Activated CD4-positive, alpha-beta memory T cell treated with anti-CD3 and anti-CD28 coated beads for 36 hours (primary cell): ENCODE measurements around the gene SPTB. TPM values are rescaled to one million over a fixed set of nuclear protein-coding genes. Genes with fewer than 3 reads are reported as not detected.

Experiments
- CTCF ChIA-PET: fragments of 350-600 bp; sonication (Branson Sonifier 250); formaldehyde crosslinking; loops from one replicate; lab custom pipeline; 2021; ENCODE audit warnings: antibody characterized with exemption, inconsistent platforms; lab: Charles Lee
- POLR2A ChIA-PET: fragments of 350-600 bp; sonication (Branson Sonifier 250); formaldehyde crosslinking; loops from one replicate; lab custom pipeline; 2021; ENCODE audit warnings: antibody characterized with exemption; lab: Charles Lee
- DNase-seq: peaks from one replicate; pipeline ENCODE4 v3.0.0-alpha.2; 2020
- H3K27ac Mint-ChIP-seq: one replicate; pipeline ENCODE4 v1.8.0; 2021; ENCODE audit warnings: mixed read lengths
- H3K27me3 Mint-ChIP-seq: one replicate; pipeline ENCODE4 v1.8.0; 2021; ENCODE audit warnings: mixed read lengths
- H3K36me3 Mint-ChIP-seq: one replicate; pipeline ENCODE4 v1.8.0; 2021; ENCODE audit warnings: mixed read lengths
- H3K4me1 Mint-ChIP-seq: one replicate; pipeline ENCODE4 v1.8.0; 2021; ENCODE audit warnings: low read depth, mixed read lengths
- H3K4me3 Mint-ChIP-seq: one replicate; pipeline ENCODE4 v1.8.0; 2021; ENCODE audit warnings: mild to moderate bottlenecking, mixed read lengths
- H3K9me3 Mint-ChIP-seq: one replicate; pipeline ENCODE4 v1.8.0; 2021; ENCODE audit warnings: mixed read lengths
- intact Hi-C: fragments of 100-400 bp; cut with micrococcal nuclease; formaldehyde crosslinking; loops from one replicate; pipeline ENCODE4 v1.15.1; 2023
- total RNA-seq, 2 experiments: library from RNA; stranded (reverse); gene quantifications; one replicate each; pipeline ENCODE4 v1.2.3, GENCODE V29; 2021

Gene SPTB
- total RNA-seq, 2 experiments from 2014 or later = 0.57 to 0.70 TPM

DNA sequence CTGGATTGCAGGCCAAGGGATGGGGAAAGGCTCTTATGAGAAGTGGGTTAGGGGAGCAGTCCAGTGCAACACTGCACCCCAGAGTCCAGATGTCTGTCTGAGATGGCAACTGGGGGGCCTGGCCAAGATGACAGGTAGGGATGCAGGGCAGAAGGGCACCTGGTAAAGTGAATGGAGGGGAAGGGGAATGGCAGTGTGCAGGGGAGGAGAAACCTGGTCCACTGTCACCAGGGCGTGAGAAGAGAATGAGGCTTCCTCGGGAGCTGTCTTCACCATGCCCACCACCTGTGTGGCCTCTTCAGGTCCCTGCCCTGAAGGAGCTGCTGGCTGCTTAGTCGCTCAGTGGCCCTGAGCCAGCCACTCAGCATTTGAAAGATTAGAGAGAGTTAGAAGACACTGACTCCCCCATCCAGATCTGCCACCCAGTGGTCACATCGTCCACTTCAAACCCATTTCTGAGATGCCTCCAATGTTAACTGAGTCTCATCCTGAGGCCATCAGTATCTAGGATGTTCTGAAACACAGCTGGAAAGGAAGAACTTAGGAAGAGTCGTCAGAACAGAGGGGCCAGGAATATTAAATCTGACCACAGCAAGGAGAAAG is 118.2 kb downstream of the SPTB start:
- Mint-ChIP-seq H3K36me3 (no peaks in the 10 kb centered on the region), H3K27me3 (no peaks in the 10 kb centered on the region), H3K27ac (no peak overlapping the region), H3K4me1 (peaks cover 85% of the 10 kb centered on the region), H3K4me3 (no peak overlapping the region), H3K9me3 (no peaks in the 10 kb centered on the region)
- ChIA-PET CTCF (interaction anchor here (0.6 to 2.7 kb wide), 23 partner anchors 10 to 224 kb away, joined by 3 to 41 read pairs (median 4); partner anchors contain the start of genes CHURC1 and HSPA2), POLR2A (interaction anchor here (1.0 kb wide), 1 partner anchor 11 kb away, joined by 5 read pairs; no protein-coding TSS in a partner anchor)
- DNase-seq = no peak
- intact Hi-C loops = loop anchor here (5.0 kb wide), 2 partner anchors 131 to 221 kb away; no protein-coding TSS in a partner anchor

GRCh38 chr14:64760916-64761315 is 118.8 kb downstream of the SPTB start:
- Mint-ChIP-seq H3K27me3 (no peaks in the 10 kb centered on the region), H3K9me3 (no peaks in the 10 kb centered on the region), H3K36me3 (no peaks in the 10 kb centered on the region), H3K27ac (no peak overlapping the region), H3K4me1 (peaks cover 87% of the 10 kb centered on the region), H3K4me3 (no peak overlapping the region)
- intact Hi-C loops = loop anchor here (5.0 kb wide), 2 partner anchors 131 to 221 kb away; no protein-coding TSS in a partner anchor
- POLR2A ChIA-PET = no interaction called here
- DNase-seq = no peak
- CTCF ChIA-PET = interaction anchor here (0.5 to 2.7 kb wide), 18 partner anchors 10 to 223 kb away, joined by 3 to 41 read pairs (median 4); partner anchors contain the start of genes CHURC1 and HSPA2

- Mint-ChIP-seq H3K4me3 (no peak overlapping the region), H3K27ac (no peak overlapping the region), H3K27me3 (no peaks in the 10 kb centered on the region), H3K4me1 (peaks cover 89% of the 10 kb centered on the region), H3K9me3 (no peaks in the 10 kb centered on the region), H3K36me3 (no peaks in the 10 kb centered on the region)
- ChIA-PET POLR2A (no interaction called here), CTCF (interaction anchor here (0.5 to 2.7 kb wide), 15 partner anchors 12 to 176 kb away, joined by 3 to 41 read pairs (median 5); no protein-coding TSS in a partner anchor)
- peak; percentile 81 for DNase-seq
- intact Hi-C loops = loop anchor here (5.0 kb wide), 2 partner anchors 132 to 222 kb away; no protein-coding TSS in a partner anchor
Measured at GRCh38 chr14:64760146-64760755, 119.5 kb downstream of the SPTB start.

DNA sequence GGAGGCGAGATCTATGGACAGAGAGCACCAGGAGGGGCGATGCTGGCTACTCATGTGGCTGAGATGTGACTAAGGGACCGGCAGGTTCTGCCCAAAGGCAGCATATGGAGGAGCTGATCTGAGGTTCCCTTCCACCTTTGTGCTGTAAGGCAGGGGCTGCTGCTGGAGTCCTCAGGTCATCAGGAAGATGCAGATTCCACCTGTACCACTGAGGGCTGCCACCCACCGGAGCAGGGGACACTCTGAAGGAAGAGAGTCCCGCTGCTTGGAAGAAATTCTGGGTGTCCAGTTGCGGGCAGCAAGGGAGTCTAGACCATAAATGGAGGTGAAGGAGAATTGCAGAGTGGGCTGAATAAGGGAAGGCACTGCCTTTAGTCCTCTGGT is 120.2 kb downstream of the SPTB start:
- H3K9me3 Mint-ChIP-seq = no peaks in the 10 kb centered on the region
- H3K4me3 Mint-ChIP-seq = no peak overlapping the region
- H3K36me3 Mint-ChIP-seq = no peaks in the 10 kb centered on the region
- H3K27ac Mint-ChIP-seq = no peak overlapping the region
- POLR2A ChIA-PET = no interaction called here
- intact Hi-C loops = loop anchor here (5.0 kb wide), 2 partner anchors 52 to 217 kb away; partner anchors contain the start of gene HSPA2
- no peaks in the 10 kb centered on the region for H3K27me3 Mint-ChIP-seq
- H3K4me1 Mint-ChIP-seq = peaks cover 92% of the 10 kb centered on the region
- CTCF ChIA-PET = interaction anchor here (0.8 to 2.6 kb wide), 9 partner anchors 13 to 164 kb away, joined by 3 to 15 read pairs (median 5); no protein-coding TSS in a partner anchor
- no peak for DNase-seq

DNA sequence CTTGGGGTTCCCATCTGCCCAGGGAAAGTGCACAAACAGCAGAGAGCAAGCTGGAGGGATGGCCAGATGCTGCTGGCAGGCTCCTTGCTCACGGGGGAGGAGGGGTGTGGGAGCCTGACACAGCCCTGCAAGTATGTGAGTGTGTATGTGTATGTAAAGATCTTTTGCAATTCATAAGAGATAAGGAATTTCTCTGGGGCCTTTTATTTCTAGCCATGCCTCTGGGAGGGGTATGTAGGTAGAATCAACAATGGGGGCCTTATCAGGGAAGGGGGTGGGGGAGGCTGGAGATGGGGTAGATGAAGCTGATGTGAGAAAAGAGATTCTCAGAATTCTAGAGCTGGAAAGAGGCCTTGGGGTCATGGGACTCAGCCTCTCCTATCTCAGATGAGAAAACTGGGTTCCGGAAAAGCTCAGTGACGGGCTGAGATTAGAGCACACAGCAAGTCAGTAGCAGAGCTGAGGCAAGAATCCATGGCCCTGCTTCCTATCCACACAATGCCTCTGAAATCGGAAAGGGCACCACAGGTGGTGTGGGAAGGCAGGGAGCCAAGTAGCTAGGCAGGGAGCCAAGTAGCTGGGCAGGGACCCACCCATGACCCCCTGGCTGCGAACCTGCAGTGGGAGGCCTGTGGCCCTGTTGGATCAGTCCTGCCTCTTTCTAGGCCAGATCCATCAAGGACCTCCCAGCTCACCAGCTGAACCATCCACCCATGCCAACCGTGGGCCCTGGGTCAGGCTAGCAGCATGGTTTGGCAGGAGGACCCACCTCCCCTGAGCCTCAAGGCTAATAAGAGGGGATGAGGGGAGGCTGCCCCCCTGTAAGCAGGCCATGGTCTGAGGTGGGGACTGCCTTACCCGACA is 120.8 kb downstream of the SPTB start:
- ChIA-PET CTCF (interaction anchor here (0.8 to 2.6 kb wide), 8 partner anchors 31 to 122 kb away, joined by 3 to 15 read pairs (median 4); no protein-coding TSS in a partner anchor), POLR2A (no interaction called here)
- H3K27ac Mint-ChIP-seq = no peak overlapping the region
- H3K4me3 Mint-ChIP-seq = no peak overlapping the region
- DNase-seq = no peak
- peaks cover 86% of the 10 kb centered on the region for H3K4me1 Mint-ChIP-seq
- intact Hi-C loops = loop anchor here (5.0 kb wide), 2 partner anchors 52 to 217 kb away; partner anchors contain the start of gene HSPA2
- H3K36me3 Mint-ChIP-seq = no peaks in the 10 kb centered on the region
- H3K27me3 Mint-ChIP-seq = no peaks in the 10 kb centered on the region
- H3K9me3 Mint-ChIP-seq = no peaks in the 10 kb centered on the region

GRCh38 chr14:64758025-64758521 is 121.6 kb downstream of the SPTB start:
- Mint-ChIP-seq H3K4me1 (peaks cover 78% of the 10 kb centered on the region), H3K36me3 (no peaks in the 10 kb centered on the region), H3K4me3 (no peak overlapping the region), H3K9me3 (no peaks in the 10 kb centered on the region), H3K27me3 (no peaks in the 10 kb centered on the region), H3K27ac (no peak overlapping the region)
- DNase-seq = no peak
- CTCF ChIA-PET = interaction anchor here (1.2 to 2.6 kb wide), 4 partner anchors 30 to 121 kb away, joined by 3 to 15 read pairs (median 6); no protein-coding TSS in a partner anchor
- POLR2A ChIA-PET = no interaction called here
- intact Hi-C loops = loop anchor here (5.0 kb wide), 2 partner anchors 51 to 216 kb away; partner anchors contain the start of gene HSPA2

- CTCF ChIA-PET = interaction anchor here (2.2 to 2.9 kb wide), 3 partner anchors 7 to 84 kb away, joined by 6 to 15 read pairs (median 15); no protein-coding TSS in a partner anchor
- Mint-ChIP-seq H3K27me3 (no peaks in the 10 kb centered on the region), H3K4me1 (peaks cover 74% of the 10 kb centered on the region), H3K4me3 (no peak overlapping the region), H3K9me3 (no peaks in the 10 kb centered on the region), H3K27ac (no peak overlapping the region), H3K36me3 (no peaks in the 10 kb centered on the region)
- POLR2A ChIA-PET = no interaction called here
- no peak for DNase-seq
- intact Hi-C loops = loop anchor here (5.0 kb wide), 2 partner anchors 50 to 215 kb away; partner anchors contain the start of gene HSPA2
Measured at GRCh38 chr14:64757601-64758000, 122.1 kb downstream of the SPTB start.

- POLR2A ChIA-PET = no interaction called here
- Mint-ChIP-seq H3K4me3 (no peak overlapping the region), H3K4me1 (peaks cover 65% of the 10 kb centered on the region)
Measured at GRCh38 chr14:64756712-64757111, 123.0 kb downstream of the SPTB start.

DNA sequence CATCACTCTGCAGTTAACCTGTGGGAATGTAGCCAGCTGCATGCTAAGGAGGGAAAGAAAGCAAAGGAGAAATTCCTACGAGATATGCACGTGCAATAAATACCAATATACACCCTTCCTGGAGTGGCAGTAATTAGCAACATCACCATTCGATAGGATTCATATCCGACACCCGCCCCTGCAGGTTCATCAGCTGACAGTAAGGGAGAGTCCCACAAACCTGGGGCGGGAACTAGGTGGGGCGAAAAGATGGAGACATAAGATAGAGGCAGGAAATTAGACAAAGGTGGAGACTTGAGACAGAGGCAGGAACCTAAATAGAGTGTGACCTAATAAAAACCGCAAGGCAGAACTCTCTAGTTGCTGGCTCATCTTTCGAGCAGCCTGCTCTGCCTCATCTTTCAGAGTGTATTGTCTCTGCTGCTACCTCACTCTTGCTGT is 123.9 kb downstream of the SPTB start:
- no peaks in the 10 kb centered on the region for H3K36me3 Mint-ChIP-seq
- DNase-seq = peak; percentile 91
- H3K4me3 Mint-ChIP-seq = no peak overlapping the region
- peaks cover 56% of the 10 kb centered on the region for H3K4me1 Mint-ChIP-seq
- H3K27ac Mint-ChIP-seq = peak overlapping the region; percentile 18
- POLR2A ChIA-PET = interaction anchor here (1.0 kb wide), 1 partner anchor 32 kb away, joined by 4 read pairs; no protein-coding TSS in a partner anchor
- intact Hi-C loops = loop anchor here (1.0 to 5.0 kb wide), 3 partner anchors 32 to 214 kb away; partner anchors contain the start of gene HSPA2
- CTCF ChIA-PET = interaction anchor here (0.5 to 2.9 kb wide), 5 partner anchors 9 to 1277 kb away, joined by 3 to 15 read pairs (median 3); no protein-coding TSS in a partner anchor
- no peaks in the 10 kb centered on the region for H3K9me3 Mint-ChIP-seq
- no peaks in the 10 kb centered on the region for H3K27me3 Mint-ChIP-seq

More at GRCh38 chr14:64756712-64757111, 123.0 kb downstream of the SPTB start:
- no peak for DNase-seq
- intact Hi-C loops = loop anchor here (1.0 to 5.0 kb wide), 3 partner anchors 32 to 214 kb away; partner anchors contain the start of gene HSPA2
- no peaks in the 10 kb centered on the region for H3K9me3 Mint-ChIP-seq
- CTCF ChIA-PET = interaction anchor here (1.4 to 2.9 kb wide), 3 partner anchors 8 to 84 kb away, joined by 3 to 15 read pairs (median 6); no protein-coding TSS in a partner anchor
- peak overlapping the region; percentile 29 for H3K27ac Mint-ChIP-seq
- no peaks in the 10 kb centered on the region for H3K36me3 Mint-ChIP-seq
- no peaks in the 10 kb centered on the region for H3K27me3 Mint-ChIP-seq

DNA sequence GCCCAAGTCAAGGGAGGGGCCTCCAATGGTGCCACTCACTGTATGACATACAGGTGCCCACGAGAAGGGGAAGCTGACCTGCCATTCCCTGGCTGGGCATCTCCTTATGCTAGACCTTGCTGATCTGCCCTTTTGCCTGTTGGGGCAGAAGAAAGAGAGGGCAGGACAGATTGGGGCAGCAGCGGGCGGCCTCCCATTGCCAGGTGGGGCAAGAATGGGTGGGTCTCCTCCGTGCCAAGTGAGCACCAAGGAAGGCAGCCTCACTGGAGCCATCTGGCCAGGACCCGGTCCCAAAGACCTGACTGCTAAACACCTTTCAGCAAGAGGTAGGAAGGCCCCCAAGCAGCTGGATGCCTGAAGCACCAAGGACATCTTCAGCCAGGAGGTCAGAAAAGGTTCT is 125.0 kb downstream of the SPTB start:
- Mint-ChIP-seq H3K27ac (no peak overlapping the region), H3K4me3 (no peak overlapping the region), H3K36me3 (no peaks in the 10 kb centered on the region), H3K27me3 (no peaks in the 10 kb centered on the region), H3K9me3 (no peaks in the 10 kb centered on the region), H3K4me1 (peaks cover 46% of the 10 kb centered on the region)
- DNase-seq = no peak
- ChIA-PET CTCF (interaction anchor here (2.9 kb wide), 1 partner anchor 10 kb away, joined by 15 read pairs; no protein-coding TSS in a partner anchor), POLR2A (no interaction called here)
- intact Hi-C loops = loop anchor here (5.0 kb wide), 2 partner anchors 47 to 212 kb away; partner anchors contain the start of gene HSPA2

GRCh38 chr14:64753999-64754398 is 125.7 kb downstream of the SPTB start:
- Mint-ChIP-seq H3K4me3 (no peak overlapping the region), H3K27ac (no peak overlapping the region), H3K36me3 (no peaks in the 10 kb centered on the region), H3K4me1 (peaks cover 42% of the 10 kb centered on the region), H3K27me3 (no peaks in the 10 kb centered on the region), H3K9me3 (no peaks in the 10 kb centered on the region)
- CTCF ChIA-PET = no interaction called here
- DNase-seq = no peak
- intact Hi-C loops = no loop called here
- POLR2A ChIA-PET = no interaction called here
